ENCODE measurements around the gene LIG4. TPM values are rescaled to one million over a fixed set of nuclear protein-coding genes. Genes with fewer than 3 reads are reported as not detected.
"Not testable (repeated sequence)": the region's sequence is repeated elsewhere in the genome, so short reads cannot be mapped to it uniquely, and the experiment has no call there.

Gene LIG4
- polyA plus RNA-seq, 2 of the 4 experiments (the other 2 are of a cell fraction), result 7.5 to 10.0 TPM

- no peak for TF ChIP-seq KDM5A (IDR thresholded peaks at IDR 0.05)
Measured at GRCh38 chr13:108218044-108218974, 3.0 kb upstream of the LIG4 start, which contains the start of gene ABHD13 (continued).

- Histone ChIP-seq H3K4me2 (peak overlapping the region; percentile 98), H3K4me3 (peak overlapping the region; percentile 100), H3K4me1 (peaks cover 27% of the 10 kb centered on the region; the same call in 2 of the 3 replicates), H3K27ac (peak overlapping the region; percentile 92 to 97)
- peak in 1 of 2 experiments; percentile 15; a peak in 3 of 6 replicates for ATAC-seq
- FAIRE-seq; POLR2A ChIA-PET; DNase-seq (ENCODE audit: low read depth in 1 of 2, low spot score in 1 of 2); H3K9me3 ChIP-seq: not testable (repeated sequence)
- WGBS (ENCODE audit: missing lambda C conversion rate), result 69% methylated on average over 23 of the region's 27 CpGs
- CTCF ChIA-PET, result interaction anchor here (1.1 kb wide), 1 partner anchor 52 kb away, joined by 3 read pairs; no protein-coding TSS in a partner anchor
- TF ChIP-seq PHF8 (IDR thresholded peaks at IDR 0.05; ENCODE audit: borderline replicate concordance, low read depth), result peak; percentile 40; the same call in 1 of the 2 replicates
- 0 out of 2 replicates have a peak, but pooled peaks have one; percentile 5 for TF ChIP-seq HDAC2 (IDR thresholded peaks at IDR 0.05)
Measured at GRCh38 chr13:108217307-108218043, 2.1 kb upstream of the LIG4 start.

GRCh38 chr13:108214441-108215271 is 680 bp downstream of the LIG4 start:
- ChIA-PET CTCF (no interaction called here), POLR2A (no interaction called here)
- FAIRE-seq (no peak), ATAC-seq (no peak), DNase-seq (ENCODE audit: low read depth in 1 of 2, low spot score in 1 of 2) (no peak)
- H3K27ac ChIP-seq, result peak overlapping the region; percentile 55 to 91; a peak in 4 of 6 replicates
- no peaks in the 10 kb centered on the region for H3K9me3 ChIP-seq
- H3K4me3 ChIP-seq, result peak overlapping the region; percentile 57
- TF ChIP-seq SREBF2 (IDR thresholded peaks at IDR 0.05), result no peak
- no peak for TF ChIP-seq POLR2A (IDR thresholded peaks at IDR 0.05; ENCODE audit: low read length)
- TF ChIP-seq CHD4 (IDR thresholded peaks at IDR 0.05; ENCODE audit: borderline replicate concordance), result no peak
- TF ChIP-seq NPAS2 (CRISPR knock-in tag; IDR thresholded peaks at IDR 0.05; ENCODE audit: borderline replicate concordance), result no peak
- TF ChIP-seq EHF (CRISPR knock-in tag; IDR thresholded peaks at IDR 0.05), result no peak
- no peak for TF ChIP-seq HMGXB4 (CRISPR knock-in tag; IDR thresholded peaks at IDR 0.05; ENCODE audit: borderline replicate concordance)
- TF ChIP-seq, protein P1, sequence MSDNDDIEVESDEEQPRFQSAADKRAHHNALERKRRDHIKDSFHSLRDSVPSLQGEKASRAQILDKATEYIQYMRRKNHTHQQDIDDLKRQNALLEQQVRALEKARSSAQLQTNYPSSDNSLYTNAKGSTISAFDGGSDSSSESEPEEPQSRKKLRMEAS (IDR thresholded peaks at IDR 0.05), result no peak
- no peak for TF ChIP-seq EHMT2 (IDR thresholded peaks at IDR 0.05; ENCODE audit: low read depth)
- no peak for TF ChIP-seq KDM5A (IDR thresholded peaks at IDR 0.05)
- no peak for TF ChIP-seq RNF2 (IDR thresholded peaks at IDR 0.05; ENCODE audit: borderline replicate concordance, low read depth)
- no peak for TF ChIP-seq ZC3H11A (IDR thresholded peaks at IDR 0.05)
- TF ChIP-seq MYC (IDR thresholded peaks at IDR 0.05; ENCODE audit: borderline replicate concordance, low read length), result no peak
- TF ChIP-seq RCOR1 (IDR thresholded peaks at IDR 0.05; ENCODE audit: low read depth, low read length), result no peak
- TF ChIP-seq, protein P2, sequence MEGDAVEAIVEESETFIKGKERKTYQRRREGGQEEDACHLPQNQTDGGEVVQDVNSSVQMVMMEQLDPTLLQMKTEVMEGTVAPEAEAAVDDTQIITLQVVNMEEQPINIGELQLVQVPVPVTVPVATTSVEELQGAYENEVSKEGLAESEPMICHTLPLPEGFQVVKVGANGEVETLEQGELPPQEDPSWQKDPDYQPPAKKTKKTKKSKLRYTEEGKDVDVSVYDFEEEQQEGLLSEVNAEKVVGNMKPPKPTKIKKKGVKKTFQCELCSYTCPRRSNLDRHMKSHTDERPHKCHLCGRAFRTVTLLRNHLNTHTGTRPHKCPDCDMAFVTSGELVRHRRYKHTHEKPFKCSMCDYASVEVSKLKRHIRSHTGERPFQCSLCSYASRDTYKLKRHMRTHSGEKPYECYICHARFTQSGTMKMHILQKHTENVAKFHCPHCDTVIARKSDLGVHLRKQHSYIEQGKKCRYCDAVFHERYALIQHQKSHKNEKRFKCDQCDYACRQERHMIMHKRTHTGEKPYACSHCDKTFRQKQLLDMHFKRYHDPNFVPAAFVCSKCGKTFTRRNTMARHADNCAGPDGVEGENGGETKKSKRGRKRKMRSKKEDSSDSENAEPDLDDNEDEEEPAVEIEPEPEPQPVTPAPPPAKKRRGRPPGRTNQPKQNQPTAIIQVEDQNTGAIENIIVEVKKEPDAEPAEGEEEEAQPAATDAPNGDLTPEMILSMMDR (IDR thresholded peaks at IDR 0.05), result no peak
- no peak for TF ChIP-seq POLR2AphosphoS2 (conservative IDR thresholded peaks at IDR 0.05; ENCODE audit: low read length)
- TF ChIP-seq CBX8 (IDR thresholded peaks at IDR 0.05), result no peak
- TF ChIP-seq PBX3 (IDR thresholded peaks at IDR 0.05), result no peak
- TF ChIP-seq, protein P3, sequence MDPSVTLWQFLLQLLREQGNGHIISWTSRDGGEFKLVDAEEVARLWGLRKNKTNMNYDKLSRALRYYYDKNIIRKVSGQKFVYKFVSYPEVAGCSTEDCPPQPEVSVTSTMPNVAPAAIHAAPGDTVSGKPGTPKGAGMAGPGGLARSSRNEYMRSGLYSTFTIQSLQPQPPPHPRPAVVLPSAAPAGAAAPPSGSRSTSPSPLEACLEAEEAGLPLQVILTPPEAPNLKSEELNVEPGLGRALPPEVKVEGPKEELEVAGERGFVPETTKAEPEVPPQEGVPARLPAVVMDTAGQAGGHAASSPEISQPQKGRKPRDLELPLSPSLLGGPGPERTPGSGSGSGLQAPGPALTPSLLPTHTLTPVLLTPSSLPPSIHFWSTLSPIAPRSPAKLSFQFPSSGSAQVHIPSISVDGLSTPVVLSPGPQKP (IDR thresholded peaks at IDR 0.05; ENCODE audit: low read depth, low read length), result no peak
- TF ChIP-seq FOSL2 (IDR thresholded peaks at IDR 0.05), result no peak
- no peak for TF ChIP-seq FOSL2 (CRISPR knock-in tag; IDR thresholded peaks at IDR 0.05)
- TF ChIP-seq RFX5 (IDR thresholded peaks at IDR 0.05), result no peak
- peak overlapping the region; percentile 62 for H3K4me2 ChIP-seq
- 79% methylated on average over 15 of the region's 41 CpGs for WGBS (ENCODE audit: missing lambda C conversion rate)
- peaks cover 20% of the 10 kb centered on the region; the same call in 2 of the 3 replicates for H3K4me1 ChIP-seq

All from A549 (cell line).